HepG2 (cell line): ENCODE results near the gene PMS1. TPM values are rescaled to one million over a fixed set of nuclear protein-coding genes. Genes with fewer than 3 reads are reported as not detected.

Experiments
- ATAC-seq: fragments of 200-7000 bp; cut with Tn5 transposase; 3 replicates; pipeline ENCODE4 v1.9.1; 2020; ENCODE audit warnings: mild to moderate bottlenecking, moderate library complexity
- BruUV-seq: library from RNA; stranded (reverse); fragments of 400-500 nt; replicated peaks from 2 replicates; lab custom pipeline; 2021; lab: Mats Ljungman, UMichigan
- CTCF ChIA-PET: fragments of 300-600 bp; formaldehyde crosslinking; extraction: SDS; loops from one replicate; lab custom pipeline; 2021; ENCODE audit warnings: low total read pairs, inconsistent platforms, low intra/inter-chr PET ratio; lab: Yijun Ruan, JAX
- POLR2A ChIA-PET: fragments of 350-600 bp; sonication (Branson Sonifier 250); formaldehyde crosslinking; loops from one replicate; lab custom pipeline; 2020; ENCODE audit warnings: antibody characterized with exemption, inconsistent platforms; lab: Yijun Ruan, JAX
- DNase-seq: peaks from one replicate; pipeline ENCODE4 v3.0.0-alpha.2; 2015; ENCODE audit warnings: low spot score
- FAIRE-seq: peaks from 3 replicates; lab custom pipeline; 2011; peaks lifted over from hg19 to GRCh38; lab: Jason Lieb, UNC
- H2AFZ ChIP-seq: one replicate; pipeline ENCODE4 v1.6.1; 2011; ENCODE audit warnings: low read length, inconsistent platforms
- H3K27ac ChIP-seq: fragments of 300-600 bp; 3 replicates; pipeline ENCODE4 v1.8.0; 2011; ENCODE audit warnings: mixed run types, mild to moderate bottlenecking, mixed read lengths, low read length, inconsistent platforms; ENCODE audit not compliant: insufficient read depth; ENCODE audit errors: extremely low read length
- H3K27me3 ChIP-seq, 2 experiments: fragments of 200-600 bp in 1 of 2; 2 replicates in 1 of 2; 3 replicates in 1 of 2; pipeline versions ENCODE4 v1.6.0 to v1.8.0; 2011; ENCODE audit warnings: low read length in 2 of 2, mild to moderate bottlenecking in 2 of 2, moderate library complexity in 2 of 2, inconsistent platforms in 1 of 2; ENCODE audit not compliant: insufficient read depth in 2 of 2, control insufficient read depth in 1 of 2
- H3K36me3 ChIP-seq, 2 experiments: fragments of 200-600 bp in 1 of 2; replicated peaks in 1 of 2; 2 replicates in 1 of 2; 3 replicates in 1 of 2; pipeline versions ENCODE4 v1.5.1 to v1.8.0; 2011; ENCODE audit warnings: low read length in 2 of 2, inconsistent platforms in 1 of 2; ENCODE audit not compliant: insufficient read depth in 2 of 2, control insufficient read depth in 1 of 2
- H3K4me1 ChIP-seq: 2 replicates; pipeline ENCODE4 v1.5.1; 2012; ENCODE audit warnings: low read length, inconsistent platforms; ENCODE audit not compliant: insufficient read depth
- H3K4me2 ChIP-seq: 2 replicates; pipeline ENCODE4 v1.6.0; 2011; ENCODE audit warnings: low read depth, low read length, inconsistent platforms
- H3K4me3 ChIP-seq, 3 experiments: fragments of 200-600 bp in 1 of 3; sonication (generic), shearing (Covaris generic) in 1 of 3; replicated peaks in 1 of 3; 2 replicates each; pipeline ENCODE4 v1.5.1; 2011 to 2016; ENCODE audit warnings: low read length in 3 of 3, inconsistent platforms in 2 of 3, low read depth in 2 of 3, mild to moderate bottlenecking in 2 of 3, control low read depth in 1 of 3, mixed read lengths in 1 of 3; ENCODE audit not compliant: insufficient read depth in 1 of 3
- H3K79me2 ChIP-seq: one replicate; pipeline ENCODE4 v1.6.1; 2011; ENCODE audit warnings: low read length, inconsistent platforms; ENCODE audit not compliant: insufficient read depth
- H3K9ac ChIP-seq: 2 replicates; pipeline ENCODE4 v1.6.0; 2011; ENCODE audit warnings: mild to moderate bottlenecking, low read depth, low read length, inconsistent platforms; ENCODE audit not compliant: insufficient read depth
- H3K9me3 ChIP-seq: 2 replicates; pipeline ENCODE4 v1.5.1; 2012; ENCODE audit warnings: mild to moderate bottlenecking, low read length
- H4K20me1 ChIP-seq: 2 replicates; pipeline ENCODE4 v1.6.0; 2011; ENCODE audit warnings: inconsistent platforms, mild to moderate bottlenecking, low read length, moderate library complexity; ENCODE audit not compliant: insufficient read depth
- NONO ChIP-seq, 2 experiments: fragments of 450-650 bp in 1 of 2; sonication (generic) in 1 of 2; formaldehyde crosslinking in 1 of 2; IDR thresholded peaks in 1 of 2; conservative IDR thresholded peaks in 1 of 2; 2 replicates each; pipeline versions ENCODE4 v1.6.1 to v1.8.0; 2017 to 2022; ENCODE audit warnings: mild to moderate bottlenecking in 1 of 2, missing genetic modification reagents in 1 of 2, moderate library complexity in 1 of 2
- SNAPC4 ChIP-seq: sonication (generic); formaldehyde crosslinking; IDR thresholded peaks from 2 replicates; pipeline ENCODE4 v1.4.0; 2020; ENCODE audit warnings: mild to moderate bottlenecking, missing genetic modification reagents
- TEAD2 ChIP-seq: sonication (generic); formaldehyde crosslinking; IDR thresholded peaks from 2 replicates; pipeline ENCODE4 v1.9.0; 2021; ENCODE audit warnings: missing genetic modification reagents
- ZNF263 ChIP-seq: sonication (generic); formaldehyde crosslinking; IDR thresholded peaks from 2 replicates; pipeline ENCODE4 v1.4.0; 2020; ENCODE audit warnings: missing genetic modification reagents
- ZSCAN29 ChIP-seq: sonication (generic); formaldehyde crosslinking; conservative IDR thresholded peaks from 2 replicates; pipeline ENCODE4 v1.4.0; 2020; ENCODE audit warnings: mild to moderate bottlenecking, missing genetic modification reagents
- WGBS: methylation state at CpG from one replicate; pipeline ENCODE4 v1.1.6; 2017; ENCODE audit warnings: low lambda C conversion rate; 5-methylcytosine and 5-hydroxymethylcytosine counted together
- in situ Hi-C: cut with HindIII; loops from 2 replicates; pipeline ENCODE4 v1.10.0; 2017; ENCODE audit warnings: low pct_unique_long_range_greater_than_20kb; ENCODE audit not compliant: extremely low pct_ligation_motif_present
- intact Hi-C: fragments of 100-400 bp; cut with micrococcal nuclease; formaldehyde crosslinking; loops from one replicate; pipeline ENCODE4 v1.10.0; 2022; ENCODE audit not compliant: unreplicated experiment
- polyA plus RNA-seq, 8 experiments: library from polyadenylated mRNA; depleted of rRNA in 3 of 8; stranded (reverse) in 7 of 8; unstranded in 1 of 8; fragments of >200 nt; fragmentation: Illumina TruSeq in 4 of 8; extraction: Trizol in 4 of 8; gene quantifications; 2 replicates each; pipeline versions ENCODE4 v1.2.1 to v1.2.3, GENCODE V29; 2011 to 2016; ENCODE audit warnings: low read depth in 4 of 8, missing spikeins in 1 of 8, mixed read lengths in 1 of 8; ENCODE audit not compliant: insufficient read depth in 1 of 8
- total RNA-seq, 5 experiments: library from RNA; depleted of rRNA; stranded (reverse); fragments of >200 nt; fragmentation: Illumina TruSeq; extraction: Trizol; gene quantifications; 2 replicates each; pipeline ENCODE4 v1.2.3, GENCODE V29; 2016; ENCODE audit warnings: low read depth in 1 of 5
- TF ChIP-seq, protein P1 (sequence below): sonication (generic); formaldehyde crosslinking; IDR thresholded peaks from 2 replicates; pipeline ENCODE4 v1.5.0; 2020; ENCODE audit warnings: mild to moderate bottlenecking, missing genetic modification reagents, moderate library complexity
- TF ChIP-seq, protein P2 (sequence below): sonication (generic); formaldehyde crosslinking; IDR thresholded peaks from 2 replicates; pipeline ENCODE4 v1.5.1; 2020; ENCODE audit warnings: mild to moderate bottlenecking, missing genetic modification reagents, moderate library complexity

Gene PMS1
- total and polyA plus RNA-seq, 2 of the 13 experiments (the other 11 are each of a cell fraction or from before 2014, with no cell fraction given), result 14.6 to 39.9 TPM

- intact Hi-C loops, result no loop called here
- TF ChIP-seq, protein P1, sequence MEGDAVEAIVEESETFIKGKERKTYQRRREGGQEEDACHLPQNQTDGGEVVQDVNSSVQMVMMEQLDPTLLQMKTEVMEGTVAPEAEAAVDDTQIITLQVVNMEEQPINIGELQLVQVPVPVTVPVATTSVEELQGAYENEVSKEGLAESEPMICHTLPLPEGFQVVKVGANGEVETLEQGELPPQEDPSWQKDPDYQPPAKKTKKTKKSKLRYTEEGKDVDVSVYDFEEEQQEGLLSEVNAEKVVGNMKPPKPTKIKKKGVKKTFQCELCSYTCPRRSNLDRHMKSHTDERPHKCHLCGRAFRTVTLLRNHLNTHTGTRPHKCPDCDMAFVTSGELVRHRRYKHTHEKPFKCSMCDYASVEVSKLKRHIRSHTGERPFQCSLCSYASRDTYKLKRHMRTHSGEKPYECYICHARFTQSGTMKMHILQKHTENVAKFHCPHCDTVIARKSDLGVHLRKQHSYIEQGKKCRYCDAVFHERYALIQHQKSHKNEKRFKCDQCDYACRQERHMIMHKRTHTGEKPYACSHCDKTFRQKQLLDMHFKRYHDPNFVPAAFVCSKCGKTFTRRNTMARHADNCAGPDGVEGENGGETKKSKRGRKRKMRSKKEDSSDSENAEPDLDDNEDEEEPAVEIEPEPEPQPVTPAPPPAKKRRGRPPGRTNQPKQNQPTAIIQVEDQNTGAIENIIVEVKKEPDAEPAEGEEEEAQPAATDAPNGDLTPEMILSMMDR (CRISPR knock-in tag), result no peak
- no peak for TF ChIP-seq TEAD2
- TF ChIP-seq ZNF263 (CRISPR knock-in tag), result no peak
- TF ChIP-seq, all 625 proteins: peak for 0
- POLR2A ChIA-PET, result no interaction called here
- Histone ChIP-seq H3K9me3 (no peaks in the 10 kb centered on the region), H3K27ac (no peak overlapping the region), H3K4me1 (no peaks in the 10 kb centered on the region), H3K27me3 (no peaks in the 10 kb centered on the region), H3K4me3 (no peak overlapping the region), H3K9ac (no peak overlapping the region), H3K36me3 (peaks cover 2 to 19% of the 10 kb centered on the region in 2 experiments; a peak in 4 of 5 replicates), H4K20me1 (no peaks in the 10 kb centered on the region), H3K79me2 (no peaks in the 10 kb centered on the region), H3K4me2 (no peak overlapping the region), H2AFZ (no peak overlapping the region)
- no peak for FAIRE-seq
- ATAC-seq, result no peak
- CTCF ChIA-PET, result no interaction called here
- in situ Hi-C loops, result no loop called here
- no peak for DNase-seq
- WGBS, result 91% methylated on average over 1 of the region's 1 CpG
- BruUV-seq, result no TSS peak
Observed at GRCh38 chr2:189830510-189830909, 46.3 kb downstream of the PMS1 start.

DNA sequence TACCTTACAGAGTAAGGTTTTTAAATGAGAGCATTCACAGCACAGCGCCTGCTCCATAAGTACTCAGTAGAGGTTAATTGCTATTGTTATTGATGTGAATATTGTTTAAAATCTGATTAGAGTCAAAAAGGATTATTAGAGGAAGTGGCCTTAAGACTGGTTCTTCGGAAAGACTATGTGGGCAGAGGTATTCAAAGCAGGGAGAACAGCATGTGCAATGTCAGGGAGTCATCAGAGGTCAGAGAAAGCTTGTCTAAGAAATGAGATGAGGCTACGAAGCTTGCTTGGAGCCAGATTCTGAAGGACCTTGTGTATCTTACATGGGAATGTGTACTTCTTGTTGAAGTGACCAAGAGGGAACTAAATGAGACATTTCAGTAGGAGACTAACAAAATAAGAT is 49.8 kb downstream of the PMS1 start:
- FAIRE-seq, result no peak
- in situ Hi-C loops, result no loop called here

More for the DNA sequence above, 49.8 kb downstream of the PMS1 start:
- H3K36me3 ChIP-seq, result peaks cover 2 to 15% of the 10 kb centered on the region in 2 experiments; a peak in 4 of 5 replicates
- CTCF ChIA-PET, result no interaction called here
- intact Hi-C loops, result no loop called here
- no peak for TF ChIP-seq SNAPC4 (CRISPR knock-in tag)
- no peak for TF ChIP-seq ZSCAN29
- TF ChIP-seq, protein P2, sequence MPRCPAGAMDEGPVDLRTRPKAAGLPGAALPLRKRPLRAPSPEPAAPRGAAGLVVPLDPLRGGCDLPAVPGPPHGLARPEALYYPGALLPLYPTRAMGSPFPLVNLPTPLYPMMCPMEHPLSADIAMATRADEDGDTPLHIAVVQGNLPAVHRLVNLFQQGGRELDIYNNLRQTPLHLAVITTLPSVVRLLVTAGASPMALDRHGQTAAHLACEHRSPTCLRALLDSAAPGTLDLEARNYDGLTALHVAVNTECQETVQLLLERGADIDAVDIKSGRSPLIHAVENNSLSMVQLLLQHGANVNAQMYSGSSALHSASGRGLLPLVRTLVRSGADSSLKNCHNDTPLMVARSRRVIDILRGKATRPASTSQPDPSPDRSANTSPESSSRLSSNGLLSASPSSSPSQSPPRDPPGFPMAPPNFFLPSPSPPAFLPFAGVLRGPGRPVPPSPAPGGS (CRISPR knock-in tag), result no peak
- no peak for TF ChIP-seq NONO (IDR thresholded peaks at IDR 0.05)
- TF ChIP-seq NONO (CRISPR knock-in tag; conservative IDR thresholded peaks at IDR 0.05), result no peak
- no peaks in the 10 kb centered on the region for H3K79me2 ChIP-seq
- H3K4me1 ChIP-seq, result no peaks in the 10 kb centered on the region
- H3K27ac ChIP-seq, result no peak overlapping the region
- no TSS peak for BruUV-seq
- no peak overlapping the region for H3K4me3 ChIP-seq
- H3K9ac ChIP-seq, result no peak overlapping the region
- H2AFZ ChIP-seq, result no peak overlapping the region
- H3K9me3 ChIP-seq, result no peaks in the 10 kb centered on the region
- H3K4me2 ChIP-seq, result no peak overlapping the region
- WGBS, result 97% methylated on average over 3 of the region's 3 CpGs
- POLR2A ChIA-PET, result no interaction called here
- H4K20me1 ChIP-seq, result no peaks in the 10 kb centered on the region
- H3K27me3 ChIP-seq, result no peaks in the 10 kb centered on the region
- ATAC-seq (no peak), DNase-seq (no peak)
